Stimulated activated CD4-positive, alpha-beta T cell treated with anti-CD3 and anti-CD28 coated beads, Interleukin-2, amount 100 ng/mL, for 4 hours (primary cell): ENCODE data around the gene CASK.

Experiments
- DNase-seq: peaks from one replicate; pipeline ENCODE4 v3.0.0-alpha.2; 2020; ENCODE audit warnings: low read depth

Gene CASK, protein sequence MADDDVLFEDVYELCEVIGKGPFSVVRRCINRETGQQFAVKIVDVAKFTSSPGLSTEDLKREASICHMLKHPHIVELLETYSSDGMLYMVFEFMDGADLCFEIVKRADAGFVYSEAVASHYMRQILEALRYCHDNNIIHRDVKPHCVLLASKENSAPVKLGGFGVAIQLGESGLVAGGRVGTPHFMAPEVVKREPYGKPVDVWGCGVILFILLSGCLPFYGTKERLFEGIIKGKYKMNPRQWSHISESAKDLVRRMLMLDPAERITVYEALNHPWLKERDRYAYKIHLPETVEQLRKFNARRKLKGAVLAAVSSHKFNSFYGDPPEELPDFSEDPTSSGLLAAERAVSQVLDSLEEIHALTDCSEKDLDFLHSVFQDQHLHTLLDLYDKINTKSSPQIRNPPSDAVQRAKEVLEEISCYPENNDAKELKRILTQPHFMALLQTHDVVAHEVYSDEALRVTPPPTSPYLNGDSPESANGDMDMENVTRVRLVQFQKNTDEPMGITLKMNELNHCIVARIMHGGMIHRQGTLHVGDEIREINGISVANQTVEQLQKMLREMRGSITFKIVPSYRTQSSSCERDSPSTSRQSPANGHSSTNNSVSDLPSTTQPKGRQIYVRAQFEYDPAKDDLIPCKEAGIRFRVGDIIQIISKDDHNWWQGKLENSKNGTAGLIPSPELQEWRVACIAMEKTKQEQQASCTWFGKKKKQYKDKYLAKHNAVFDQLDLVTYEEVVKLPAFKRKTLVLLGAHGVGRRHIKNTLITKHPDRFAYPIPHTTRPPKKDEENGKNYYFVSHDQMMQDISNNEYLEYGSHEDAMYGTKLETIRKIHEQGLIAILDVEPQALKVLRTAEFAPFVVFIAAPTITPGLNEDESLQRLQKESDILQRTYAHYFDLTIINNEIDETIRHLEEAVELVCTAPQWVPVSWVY

GRCh38 chrX:41923211-41923977, at the start of gene CASK:
TSS of gene CASK (minus strand) at chrX:41923554. CDS start at chrX:41922988, 566 bp downstream.
- DNase-seq: peak; percentile 87

- DNase-seq: no peak
These were observed 48.0 kb upstream of the CASK start for GRCh38 chrX:41971346-41971745.

DNA sequence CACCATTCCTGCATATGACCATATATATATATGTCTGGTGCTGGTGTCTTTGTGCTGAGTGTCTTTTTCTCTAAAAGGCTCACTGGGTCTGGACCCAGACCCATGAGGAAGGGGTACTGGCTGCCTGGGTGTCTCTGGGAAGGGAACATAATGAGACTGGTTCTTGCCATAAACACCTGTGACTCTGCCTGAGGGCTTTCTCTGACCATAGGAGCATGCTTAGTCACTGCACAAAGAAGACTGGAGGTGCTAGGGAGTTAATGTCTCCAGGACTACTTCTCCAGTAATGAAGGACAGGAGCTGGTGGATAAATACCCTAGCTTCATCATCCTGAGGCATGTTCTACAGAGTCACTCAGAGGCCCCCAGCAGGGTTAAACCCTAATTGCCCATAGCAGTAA, 47.1 kb upstream of the CASK start:
- no peak for DNase-seq

- DNase-seq: no peak
These were observed 40.0 kb upstream of the CASK start for GRCh38 chrX:41963348-41963747.

GRCh38 chrX:41960142-41960541, 36.8 kb upstream of the CASK start:
- no peak for DNase-seq

- DNase-seq: no peak
These were observed 35.5 kb upstream of the CASK start for GRCh38 chrX:41958861-41959260.

DNA sequence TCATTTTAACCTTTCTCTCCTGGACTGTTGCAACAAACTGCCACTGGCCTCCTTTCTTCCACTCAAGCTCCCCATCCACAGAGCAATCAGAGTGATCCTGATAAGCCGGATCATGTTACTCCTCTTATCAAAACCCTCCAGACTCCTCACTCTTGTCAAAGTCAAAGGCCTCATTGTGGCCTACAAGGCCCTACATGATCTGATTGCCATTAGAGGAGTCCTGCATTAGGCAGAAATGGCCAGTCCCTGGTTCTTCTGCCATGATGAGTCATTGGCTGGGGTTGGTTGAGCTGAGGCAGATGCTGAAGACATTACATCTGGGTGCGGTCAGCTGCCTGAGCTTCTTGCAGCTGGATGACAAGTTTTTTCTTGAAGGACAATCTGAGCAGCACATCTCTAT, 32.7 kb upstream of the CASK start:
- DNase-seq: no peak

GRCh38 chrX:41952102-41952501, 28.7 kb upstream of the CASK start:
- no peak for DNase-seq

GRCh38 chrX:41946989-41947612, 23.7 kb upstream of the CASK start:
- no peak for DNase-seq

GRCh38 chrX:41946235-41946634, 22.9 kb upstream of the CASK start:
- no peak for DNase-seq

DNA sequence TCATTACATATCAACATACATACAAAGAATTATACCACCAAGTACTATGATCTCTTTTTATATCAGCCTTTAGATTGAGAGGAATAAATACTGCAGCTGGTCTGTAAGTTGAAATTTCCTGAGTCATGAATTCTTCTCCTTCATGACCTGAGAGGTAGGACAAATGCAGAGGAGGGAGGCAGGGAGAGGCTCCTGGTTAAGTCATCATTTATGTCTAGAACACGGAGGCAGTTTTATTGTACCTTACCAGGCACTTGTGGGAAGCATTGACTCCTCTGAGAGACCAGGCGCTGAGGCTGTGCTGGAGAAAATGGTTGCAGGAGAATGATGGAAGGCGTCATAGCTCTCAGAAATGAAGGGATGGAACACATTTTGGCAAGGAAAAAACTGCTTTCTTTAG, 12.5 kb upstream of the CASK start:
- no peak for DNase-seq

- DNase-seq: no peak
These were observed 10.2 kb upstream of the CASK start for GRCh38 chrX:41933546-41933945.

DNA sequence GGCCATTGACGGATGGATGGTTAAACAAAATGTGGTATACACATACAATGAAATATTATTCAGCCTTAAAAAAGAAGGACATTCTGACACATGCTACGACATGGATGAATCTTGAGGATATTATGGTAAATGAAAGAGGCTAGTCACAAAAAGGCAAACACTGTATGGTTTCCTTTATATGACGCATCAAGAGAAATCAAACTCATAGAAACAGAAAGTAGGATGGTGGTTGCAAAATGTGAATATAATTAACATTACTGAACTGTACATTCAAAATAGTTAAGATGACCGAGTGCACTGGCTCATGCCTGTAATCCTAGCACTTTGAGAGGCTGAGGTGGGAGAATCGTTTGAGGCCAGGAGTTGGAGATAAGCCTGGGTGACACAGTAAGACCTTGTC, 9.5 kb upstream of the CASK start:
- DNase-seq: no peak

DNA sequence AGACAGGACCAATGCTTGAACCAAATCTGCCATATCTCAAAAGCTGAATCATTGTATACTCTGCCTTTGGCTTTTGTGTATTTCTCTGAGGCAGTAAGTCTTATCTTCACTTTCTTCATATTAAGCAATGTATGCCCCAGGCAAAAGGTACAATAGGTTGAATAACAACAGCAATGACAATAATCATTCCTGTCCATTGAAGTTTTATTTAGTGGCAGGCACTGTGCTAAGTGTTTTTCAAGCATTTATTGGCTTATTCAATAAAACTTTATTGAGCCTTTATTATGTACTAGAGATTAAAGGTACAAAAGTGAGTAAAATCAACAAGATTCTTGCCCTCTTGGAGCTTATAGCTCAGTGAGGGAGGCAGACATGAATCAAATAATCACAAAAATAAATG, 8.2 kb upstream of the CASK start:
- no peak for DNase-seq

DNA sequence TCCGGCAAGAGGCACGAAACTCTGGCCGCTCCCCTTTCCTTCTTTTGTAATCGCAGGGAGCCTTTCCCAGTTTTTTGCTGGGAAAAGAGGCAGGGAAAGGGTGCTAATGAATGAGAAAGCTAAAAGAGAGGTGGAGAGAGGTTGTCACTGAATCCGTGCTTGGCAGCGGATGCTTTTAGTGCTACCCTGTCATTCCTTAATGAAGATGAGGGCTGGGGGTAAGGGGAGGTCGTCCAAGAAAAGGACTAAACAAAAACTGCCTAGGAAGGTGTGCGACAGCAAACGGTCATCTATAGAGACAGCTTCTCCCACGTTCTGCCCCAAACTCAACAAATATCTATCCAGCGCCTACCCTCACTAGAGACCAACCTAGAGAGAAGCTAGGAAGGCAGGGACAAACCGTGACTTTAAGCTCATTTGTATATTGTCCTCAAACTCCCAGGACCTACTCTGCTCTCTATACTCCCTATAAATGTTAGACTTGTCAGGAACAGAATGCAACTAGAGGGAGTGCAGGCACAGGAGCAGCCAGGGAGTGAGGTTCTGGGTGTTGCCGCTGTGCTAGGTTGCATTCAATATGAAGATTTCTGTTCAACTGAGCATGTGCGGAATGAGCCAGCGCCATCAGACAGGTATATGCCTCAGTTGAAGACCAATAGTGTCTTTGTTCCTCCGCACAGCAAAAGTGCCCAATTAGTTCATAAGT, 777 bp upstream of the CASK start:
- no peak for DNase-seq

DNA sequence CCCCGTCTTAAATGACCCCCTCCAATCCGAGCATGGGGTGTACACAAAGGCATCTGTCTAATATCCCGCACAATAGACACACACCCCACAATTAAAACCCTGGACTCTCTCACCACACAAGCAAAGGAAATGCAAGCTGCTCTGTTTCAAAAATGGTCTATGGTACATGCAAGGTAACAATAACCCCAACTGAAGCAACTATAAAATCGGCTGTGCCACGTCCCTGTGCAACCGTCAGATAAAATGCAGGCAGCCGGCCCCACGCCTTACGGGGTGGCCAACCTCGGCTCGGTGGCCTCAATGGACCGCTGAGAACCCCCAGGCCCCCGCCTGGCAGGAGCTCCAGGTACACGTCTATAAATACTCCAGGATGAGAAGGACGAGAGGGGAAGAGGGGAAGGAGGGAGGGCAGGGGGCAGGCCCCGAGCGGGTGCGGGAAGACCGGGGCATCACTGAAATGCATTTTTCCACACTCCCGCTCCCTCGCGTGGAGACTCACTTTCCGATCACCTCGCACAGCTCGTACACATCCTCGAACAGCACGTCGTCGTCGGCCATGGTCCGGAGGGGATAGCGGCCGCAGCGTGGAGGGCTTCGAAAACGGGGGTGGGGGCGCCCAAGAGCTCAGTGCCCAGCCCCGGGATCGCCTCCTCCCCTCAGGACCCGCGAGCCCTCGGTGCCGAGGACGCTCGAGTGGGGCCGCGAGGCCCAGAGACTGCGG, 763 bp downstream of the CASK start:
- no peak for DNase-seq

GRCh38 chrX:41921492-41922430, 1.6 kb downstream of the CASK start:
- no peak for DNase-seq

- no peak for DNase-seq
These were observed 3.5 kb downstream of the CASK start for GRCh38 chrX:41919870-41920269.

DNA sequence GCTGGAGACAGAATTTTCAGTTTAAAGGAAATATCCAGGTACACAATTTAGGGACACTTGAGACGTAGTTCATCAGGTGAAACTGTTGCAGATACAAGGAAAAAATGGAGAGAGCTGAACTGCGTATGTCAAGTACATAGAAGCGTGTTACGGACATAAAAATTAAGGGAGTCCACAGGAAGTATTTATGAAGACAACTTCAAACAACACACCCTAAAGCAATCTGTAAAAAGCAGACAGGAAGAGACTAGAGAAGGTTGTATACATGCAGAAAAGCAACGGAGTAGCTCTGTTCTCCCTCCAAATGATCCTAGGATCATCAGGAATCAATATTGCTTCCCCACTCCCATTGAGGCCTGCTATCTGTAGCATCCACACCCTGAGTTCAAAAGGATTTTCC, 5.8 kb downstream of the CASK start:
- no peak for DNase-seq
